HepG2 (cell line): ENCODE data around the gene RFX2. TPM values are rescaled to one million over a fixed set of nuclear protein-coding genes. Genes with fewer than 3 reads are reported as not detected.

Experiments used
- ARNTL ChIP-seq: sonication (generic); formaldehyde crosslinking; IDR thresholded peaks from 2 replicates; pipeline ENCODE4 v1.4.0; 2020; ENCODE audit warnings: mild to moderate bottlenecking, missing genetic modification reagents
- FOXC1 ChIP-seq: sonication (generic); formaldehyde crosslinking; IDR thresholded peaks from 2 replicates; pipeline ENCODE4 v1.8.0; 2022; ENCODE audit warnings: mild to moderate bottlenecking, missing genetic modification reagents, borderline replicate concordance
- GABPA ChIP-seq, 2 experiments: IDR thresholded peaks; 2 replicates each; pipeline ENCODE4 v1.6.1; 2011 to 2016; ENCODE audit warnings: low read depth in 2 of 2, low read length in 1 of 2, missing biosample characterization in 1 of 2, missing genetic modification characterization in 1 of 2
- HOXA7 ChIP-seq: sonication (generic); formaldehyde crosslinking; IDR thresholded peaks from 2 replicates; pipeline ENCODE4 v1.8.1; 2022; ENCODE audit warnings: mild to moderate bottlenecking, missing genetic modification reagents, moderate library complexity
- KMT2B ChIP-seq: IDR thresholded peaks from 2 replicates; pipeline ENCODE4 v1.6.1; 2016; ENCODE audit warnings: missing genetic modification reagents, missing compliant biosample characterization
- NFRKB ChIP-seq: fragments of 450-650 bp; IDR thresholded peaks from 2 replicates; pipeline ENCODE4 v1.6.1; 2017
- SNAI1 ChIP-seq: sonication (generic); formaldehyde crosslinking; IDR thresholded peaks from 2 replicates; pipeline ENCODE4 v1.5.0; 2020; ENCODE audit warnings: mild to moderate bottlenecking, missing genetic modification reagents, borderline replicate concordance
- SUZ12 ChIP-seq: fragments of 150-350 bp; IDR thresholded peaks from 2 replicates; pipeline ENCODE4 v1.6.1; 2014; ENCODE audit warnings: low read depth, low read length
- ZNF180 ChIP-seq: sonication (generic); formaldehyde crosslinking; IDR thresholded peaks from 2 replicates; pipeline ENCODE4 v1.4.0; 2020; ENCODE audit warnings: low read depth, missing genetic modification reagents, borderline replicate concordance
- ZNF703 ChIP-seq: sonication (generic); formaldehyde crosslinking; IDR thresholded peaks from 2 replicates; pipeline ENCODE4 v1.5.1; 2020; ENCODE audit warnings: missing genetic modification reagents, mild to moderate bottlenecking, moderate library complexity, borderline replicate concordance
- polyA plus RNA-seq, 8 experiments: library from polyadenylated mRNA; depleted of rRNA in 3 of 8; stranded (reverse) in 7 of 8; unstranded in 1 of 8; fragments of >200 nt; fragmentation: Illumina TruSeq in 4 of 8; extraction: Trizol in 4 of 8; gene quantifications; 2 replicates each; pipeline versions ENCODE4 v1.2.1 to v1.2.3, GENCODE V29; 2011 to 2016; ENCODE audit warnings: low read depth in 4 of 8, missing spikeins in 1 of 8, mixed read lengths in 1 of 8; ENCODE audit not compliant: insufficient read depth in 1 of 8
- total RNA-seq, 5 experiments: library from RNA; depleted of rRNA; stranded (reverse); fragments of >200 nt; fragmentation: Illumina TruSeq; extraction: Trizol; gene quantifications; 2 replicates each; pipeline ENCODE4 v1.2.3, GENCODE V29; 2016; ENCODE audit warnings: low read depth in 1 of 5
- TF ChIP-seq, protein P1 (sequence below), 2 experiments: fragments of 450-650 bp in 1 of 2; sonication (generic) in 1 of 2; formaldehyde crosslinking in 1 of 2; IDR thresholded peaks; 2 replicates each; pipeline versions ENCODE4 v1.6.1 to v1.8.0; 2016 to 2022; ENCODE audit warnings: antibody characterized with exemption in 1 of 2, mild to moderate bottlenecking in 1 of 2, missing genetic modification reagents in 1 of 2
- TF ChIP-seq, protein P2 (sequence below): sonication (generic); formaldehyde crosslinking; IDR thresholded peaks from 2 replicates; pipeline ENCODE4 v1.4.0; 2020; ENCODE audit warnings: missing genetic modification reagents, borderline replicate concordance
- TF ChIP-seq, protein P3 (sequence below): IDR thresholded peaks from 2 replicates; pipeline ENCODE4 v1.6.1; 2016; ENCODE audit warnings: low read depth

The RFX2 gene
- total and polyA plus RNA-seq, 2 of the 13 experiments (the other 11 are each of a cell fraction or from before 2014, with no cell fraction given) = 2.8 to 3.3 TPM

GRCh38 chr19:6003976-6004375, 106.3 kb downstream of the RFX2 start (continued):
- TF ChIP-seq, protein P1, sequence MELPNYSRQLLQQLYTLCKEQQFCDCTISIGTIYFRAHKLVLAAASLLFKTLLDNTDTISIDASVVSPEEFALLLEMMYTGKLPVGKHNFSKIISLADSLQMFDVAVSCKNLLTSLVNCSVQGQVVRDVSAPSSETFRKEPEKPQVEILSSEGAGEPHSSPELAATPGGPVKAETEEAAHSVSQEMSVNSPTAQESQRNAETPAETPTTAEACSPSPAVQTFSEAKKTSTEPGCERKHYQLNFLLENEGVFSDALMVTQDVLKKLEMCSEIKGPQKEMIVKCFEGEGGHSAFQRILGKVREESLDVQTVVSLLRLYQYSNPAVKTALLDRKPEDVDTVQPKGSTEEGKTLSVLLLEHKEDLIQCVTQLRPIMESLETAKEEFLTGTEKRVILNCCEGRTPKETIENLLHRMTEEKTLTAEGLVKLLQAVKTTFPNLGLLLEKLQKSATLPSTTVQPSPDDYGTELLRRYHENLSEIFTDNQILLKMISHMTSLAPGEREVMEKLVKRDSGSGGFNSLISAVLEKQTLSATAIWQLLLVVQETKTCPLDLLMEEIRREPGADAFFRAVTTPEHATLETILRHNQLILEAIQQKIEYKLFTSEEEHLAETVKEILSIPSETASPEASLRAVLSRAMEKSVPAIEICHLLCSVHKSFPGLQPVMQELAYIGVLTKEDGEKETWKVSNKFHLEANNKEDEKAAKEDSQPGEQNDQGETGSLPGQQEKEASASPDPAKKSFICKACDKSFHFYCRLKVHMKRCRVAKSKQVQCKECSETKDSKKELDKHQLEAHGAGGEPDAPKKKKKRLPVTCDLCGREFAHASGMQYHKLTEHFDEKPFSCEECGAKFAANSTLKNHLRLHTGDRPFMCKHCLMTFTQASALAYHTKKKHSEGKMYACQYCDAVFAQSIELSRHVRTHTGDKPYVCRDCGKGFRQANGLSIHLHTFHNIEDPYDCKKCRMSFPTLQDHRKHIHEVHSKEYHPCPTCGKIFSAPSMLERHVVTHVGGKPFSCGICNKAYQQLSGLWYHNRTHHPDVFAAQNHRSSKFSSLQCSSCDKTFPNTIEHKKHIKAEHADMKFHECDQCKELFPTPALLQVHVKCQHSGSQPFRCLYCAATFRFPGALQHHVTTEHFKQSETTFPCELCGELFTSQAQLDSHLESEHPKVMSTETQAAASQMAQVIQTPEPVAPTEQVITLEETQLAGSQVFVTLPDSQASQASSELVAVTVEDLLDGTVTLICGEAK (IDR thresholded peaks at IDR 0.05) = no peak
- TF ChIP-seq, protein P1 (CRISPR knock-in tag; IDR thresholded peaks at IDR 0.05) = no peak
- TF ChIP-seq ARNTL (no peak), FOXC1 (no peak), SNAI1 (CRISPR knock-in tag) (no peak), NFRKB (no peak), ZNF703 (CRISPR knock-in tag) (no peak), ZNF180 (CRISPR knock-in tag) (no peak), GABPA (IDR thresholded peaks at IDR 0.05; ENCODE audit: low read depth, low read length) (no peak), GABPA (CRISPR knock-in tag; IDR thresholded peaks at IDR 0.05; ENCODE audit: low read depth) (no peak), SUZ12 (no peak), KMT2B (no peak), HOXA7 (CRISPR knock-in tag) (no peak)
- TF ChIP-seq, protein P2, sequence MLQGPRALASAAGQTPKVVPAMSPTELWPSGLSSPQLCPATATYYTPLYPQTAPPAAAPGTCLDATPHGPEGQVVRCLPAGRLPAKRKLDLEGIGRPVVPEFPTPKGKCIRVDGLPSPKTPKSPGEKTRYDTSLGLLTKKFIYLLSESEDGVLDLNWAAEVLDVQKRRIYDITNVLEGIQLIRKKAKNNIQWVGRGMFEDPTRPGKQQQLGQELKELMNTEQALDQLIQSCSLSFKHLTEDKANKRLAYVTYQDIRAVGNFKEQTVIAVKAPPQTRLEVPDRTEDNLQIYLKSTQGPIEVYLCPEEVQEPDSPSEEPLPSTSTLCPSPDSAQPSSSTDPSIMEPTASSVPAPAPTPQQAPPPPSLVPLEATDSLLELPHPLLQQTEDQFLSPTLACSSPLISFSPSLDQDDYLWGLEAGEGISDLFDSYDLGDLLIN = no peak
- TF ChIP-seq, protein P3, sequence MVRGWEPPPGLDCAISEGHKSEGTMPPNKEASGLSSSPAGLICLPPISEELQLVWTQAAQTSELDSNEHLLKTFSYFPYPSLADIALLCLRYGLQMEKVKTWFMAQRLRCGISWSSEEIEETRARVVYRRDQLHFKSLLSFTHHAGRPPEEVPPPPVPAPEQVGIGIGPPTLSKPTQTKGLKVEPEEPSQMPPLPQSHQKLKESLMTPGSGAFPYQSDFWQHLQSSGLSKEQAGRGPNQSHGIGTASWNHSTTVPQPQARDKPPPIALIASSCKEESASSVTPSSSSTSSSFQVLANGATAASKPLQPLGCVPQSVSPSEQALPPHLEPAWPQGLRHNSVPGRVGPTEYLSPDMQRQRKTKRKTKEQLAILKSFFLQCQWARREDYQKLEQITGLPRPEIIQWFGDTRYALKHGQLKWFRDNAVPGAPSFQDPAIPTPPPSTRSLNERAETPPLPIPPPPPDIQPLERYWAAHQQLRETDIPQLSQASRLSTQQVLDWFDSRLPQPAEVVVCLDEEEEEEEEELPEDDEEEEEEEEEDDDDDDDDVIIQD = no peak
